Esophagus (tissue), 2 donors: ENCODE data around the gene ZNF224. TPM values are rescaled to one million over a fixed set of nuclear protein-coding genes. Genes with fewer than 3 reads are reported as not detected.

Source experiments
- H3K27ac ChIP-seq, 2 donors: one replicate each; pipeline ENCODE4 v1.5.1; 2013; ENCODE audit warnings: low read depth in 2 of 2, mild to moderate bottlenecking in 2 of 2, inconsistent platforms in 1 of 2, low read length in 1 of 2, moderate library complexity in 1 of 2
- H3K27me3 ChIP-seq, 2 donors: one replicate each; pipeline ENCODE4 v1.6.1; 2013; ENCODE audit warnings: low read length in 2 of 2, control low read depth in 1 of 2, mild to moderate bottlenecking in 1 of 2; ENCODE audit not compliant: insufficient read depth in 2 of 2, control insufficient read depth in 1 of 2
- H3K36me3 ChIP-seq, 2 donors: one replicate each; pipeline ENCODE4 v1.6.1; 2013; ENCODE audit warnings: low read length in 1 of 2; ENCODE audit not compliant: control insufficient read depth in 2 of 2, insufficient read depth in 2 of 2
- H3K4me1 ChIP-seq, 2 donors: one replicate each; pipeline ENCODE4 v1.6.1; 2013; ENCODE audit warnings: low read length in 1 of 2; ENCODE audit not compliant: control insufficient read depth in 2 of 2, insufficient read depth in 2 of 2
- H3K4me3 ChIP-seq, 2 donors: one replicate each; pipeline ENCODE4 v1.5.1; 2013; ENCODE audit warnings: low read length in 2 of 2, mild to moderate bottlenecking in 2 of 2, low read depth in 1 of 2, moderate library complexity in 1 of 2
- H3K9me3 ChIP-seq, 2 donors: one replicate each; pipeline ENCODE4 v1.6.1; 2013; ENCODE audit warnings: mild to moderate bottlenecking in 2 of 2, low read depth in 1 of 2, low read length in 1 of 2, moderate library complexity in 1 of 2; ENCODE audit not compliant: control insufficient read depth in 2 of 2, insufficient read depth in 1 of 2
- WGBS, 2 donors: extraction: QIAGEN DNeasy Blood & Tissue Kit; methylation state at CpG; one replicate each; pipeline ENCODE4 v1.1.7; 2013; 5-methylcytosine and 5-hydroxymethylcytosine counted together
- polyA plus RNA-seq, 2 donors: library from polyadenylated mRNA; stranded (reverse); fragments of 200-250 nt; gene quantifications; one replicate each; pipeline ENCODE4 v1.2.3, GENCODE V29; 2013
- donor health status: healthy with polysubstance abuse.
- donor health status: Bipolar disorder and iron deficiency.

The ZNF224 gene
- polyA plus RNA-seq, 2 donors = 6.6 to 10.6 TPM

GRCh38 chr19:44071824-44072542, 22.2 kb upstream of the ZNF224 start, which contains the start of gene ZNF284:
TSS of gene ZNF284 (plus strand) at chr19:44072159. CDS start at chr19:44076390, 4,231 bp downstream.
- Histone ChIP-seq H3K27ac (peak within 1 kb of the TSS; percentile 9 to 68), H3K4me1 (no peaks in the 10 kb centered on the region), H3K27me3 (no peaks in the 10 kb centered on the region), H3K4me3 (peak within 1 kb of the TSS; percentile 63 to 82), H3K36me3 (peaks cover 0 to under 1% of the 10 kb centered on the region in 2 donors), H3K9me3 (peaks cover 0 to 2% of the 10 kb centered on the region in 2 donors)
- WGBS, 2 donors = 1% methylated on average over 40 of the region's 40 CpGs

GRCh38 chr19:44072543-44073401, 21.4 kb upstream of the ZNF224 start:
- 18% methylated on average over 18 of the region's 18 CpGs for WGBS, 2 donors
- Histone ChIP-seq H3K9me3 (no peaks in the 10 kb centered on the region), H3K4me3 (peak overlapping the region; percentile 63 to 82), H3K27ac (no peak overlapping the region), H3K36me3 (peaks cover 0 to 2% of the 10 kb centered on the region in 2 donors), H3K27me3 (no peaks in the 10 kb centered on the region), H3K4me1 (no peaks in the 10 kb centered on the region)

DNA sequence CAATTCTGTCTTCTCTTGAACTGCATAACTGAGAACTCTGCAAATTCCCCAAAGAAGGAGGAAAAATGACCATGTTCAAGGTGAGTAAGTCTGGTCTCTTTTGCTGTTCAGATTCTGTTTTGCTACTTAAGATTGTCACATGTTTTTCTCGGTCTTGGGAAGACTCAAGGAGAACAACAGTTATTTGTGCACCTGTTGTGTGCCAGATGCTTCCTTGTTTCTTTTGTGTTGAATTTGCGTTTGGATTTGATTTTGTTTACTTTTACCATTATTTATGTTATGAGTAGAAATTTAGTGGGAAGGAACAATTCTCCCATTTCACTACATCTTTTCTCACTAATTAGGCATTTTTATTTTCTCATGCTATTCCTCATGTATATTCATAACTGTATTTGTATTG, 17.8 kb upstream of the ZNF224 start:
- Histone ChIP-seq H3K27ac (no peak overlapping the region), H3K27me3 (no peaks in the 10 kb centered on the region), H3K4me3 (no peak overlapping the region), H3K9me3 (no peaks in the 10 kb centered on the region), H3K36me3 (peaks cover 0 to 2% of the 10 kb centered on the region in 2 donors), H3K4me1 (no peaks in the 10 kb centered on the region)
- WGBS, 2 donors = 82 to 94% methylated on average over 2 of the region's 2 CpGs

DNA sequence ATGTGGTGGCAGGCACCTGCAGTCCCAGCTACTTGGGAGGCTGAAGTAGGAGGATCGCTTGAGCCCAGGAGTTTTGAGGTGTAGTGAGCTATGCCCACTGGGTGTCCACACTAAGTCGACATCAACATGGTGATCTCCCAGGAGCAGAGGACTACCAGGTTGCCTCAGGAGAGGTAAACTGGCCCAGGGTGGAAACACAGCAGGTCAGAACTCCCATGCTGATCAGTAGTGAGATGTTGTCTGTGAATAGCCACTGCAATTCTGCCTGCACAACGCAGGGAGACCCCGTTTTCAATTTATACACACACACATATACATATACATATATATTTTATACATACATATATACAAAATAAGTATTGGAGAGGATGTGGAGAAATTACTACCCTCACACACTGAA, 2.1 kb upstream of the ZNF224 start:
- 66 to 71% methylated on average over 4 of the region's 4 CpGs for WGBS, 2 donors
- Histone ChIP-seq H3K27ac (no peak overlapping the region), H3K4me3 (no peak overlapping the region), H3K27me3 (no peaks in the 10 kb centered on the region), H3K9me3 (no peaks in the 10 kb centered on the region), H3K36me3 (peaks cover 0 to 2% of the 10 kb centered on the region in 2 donors), H3K4me1 (no peaks in the 10 kb centered on the region)

- peak overlapping the region in 1 of 2 donors; percentile 3 for H3K4me3 ChIP-seq
- H3K27me3 ChIP-seq = no peaks in the 10 kb centered on the region
- peaks cover 0 to 3% of the 10 kb centered on the region in 2 donors for H3K4me1 ChIP-seq
- peaks cover 6 to 10% of the 10 kb centered on the region in 2 donors for H3K36me3 ChIP-seq
- H3K27ac ChIP-seq = no peak overlapping the region
- 96 to 98% methylated on average over 3 of the region's 3 CpGs for WGBS, 2 donors
- peaks cover 5 to 24% of the 10 kb centered on the region in 2 donors for H3K9me3 ChIP-seq
Observed at GRCh38 chr19:44107751-44108150, 13.6 kb downstream of the ZNF224 start.

DNA sequence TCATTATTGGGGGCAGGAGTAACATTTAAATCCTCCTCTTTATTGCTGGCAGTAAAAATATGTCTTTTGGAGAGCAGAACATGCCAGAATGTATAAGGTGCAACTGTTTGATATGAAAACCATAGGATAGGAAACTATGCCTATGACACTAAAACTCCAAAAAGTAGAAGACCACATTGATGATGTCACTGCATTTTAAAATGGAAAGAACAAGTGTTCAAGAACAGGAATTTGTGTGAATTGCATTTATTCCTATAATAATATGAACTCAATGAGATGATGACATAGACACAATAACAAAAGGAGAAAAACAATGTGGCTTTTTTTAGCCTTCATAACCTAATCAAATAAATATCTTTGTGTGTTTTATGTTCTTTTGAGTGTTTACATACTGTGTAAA, 15.3 kb downstream of the ZNF224 start:
- H3K9me3 ChIP-seq = peaks cover 5 to 24% of the 10 kb centered on the region in 2 donors

DNA sequence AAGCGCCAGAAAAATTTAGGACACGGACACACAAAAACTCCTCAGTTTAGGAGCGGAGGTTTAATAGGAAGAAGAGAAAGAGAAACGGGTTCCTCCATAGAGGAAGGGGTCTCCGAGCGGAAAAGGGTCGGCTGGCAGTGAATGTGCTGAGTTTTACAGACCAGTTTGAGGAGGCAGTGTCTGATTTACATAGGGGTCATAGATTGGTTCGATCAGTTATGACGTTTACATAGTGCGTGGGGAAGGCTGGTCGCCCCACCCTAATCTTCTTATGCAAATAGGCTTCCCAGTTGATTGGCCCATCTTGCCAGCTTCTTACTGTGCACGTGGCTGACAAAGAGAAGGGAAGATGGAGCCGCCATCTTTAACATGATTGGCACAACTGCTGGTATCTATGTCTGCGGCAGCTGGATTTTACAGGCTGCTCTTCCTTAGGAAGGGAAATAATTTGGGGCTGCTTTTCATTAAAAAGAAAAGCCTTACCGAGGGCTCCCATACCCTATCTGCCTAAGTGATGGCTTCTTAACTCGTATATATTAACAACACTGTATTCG, 17.8 kb downstream of the ZNF224 start:
- H3K9me3 ChIP-seq = peaks cover 5 to 13% of the 10 kb centered on the region in 2 donors
- H3K4me3 ChIP-seq = peak overlapping the region in 1 of 2 donors; percentile 96

More for the DNA sequence above, 15.3 kb downstream of the ZNF224 start:
- no peak overlapping the region for H3K4me3 ChIP-seq
- peaks cover 6 to 7% of the 10 kb centered on the region in 2 donors for H3K36me3 ChIP-seq
- H3K4me1 ChIP-seq = peaks cover 3% of the 10 kb centered on the region in 2 donors
- no peaks in the 10 kb centered on the region for H3K27me3 ChIP-seq
- H3K27ac ChIP-seq = no peak overlapping the region

GRCh38 chr19:44112802-44113137, 18.6 kb downstream of the ZNF224 start:
- H3K27ac ChIP-seq = peak overlapping the region; percentile 6 to 68

More for the DNA sequence above, 17.8 kb downstream of the ZNF224 start:
- H3K27me3 ChIP-seq = no peaks in the 10 kb centered on the region
- no peak overlapping the region for H3K27ac ChIP-seq
- H3K4me1 ChIP-seq = peaks cover 3% of the 10 kb centered on the region in 2 donors
- H3K36me3 ChIP-seq = peaks cover 0 to 4% of the 10 kb centered on the region in 2 donors
- 19 to 29% methylated on average over 17 of the region's 17 CpGs for WGBS, 2 donors

DNA sequence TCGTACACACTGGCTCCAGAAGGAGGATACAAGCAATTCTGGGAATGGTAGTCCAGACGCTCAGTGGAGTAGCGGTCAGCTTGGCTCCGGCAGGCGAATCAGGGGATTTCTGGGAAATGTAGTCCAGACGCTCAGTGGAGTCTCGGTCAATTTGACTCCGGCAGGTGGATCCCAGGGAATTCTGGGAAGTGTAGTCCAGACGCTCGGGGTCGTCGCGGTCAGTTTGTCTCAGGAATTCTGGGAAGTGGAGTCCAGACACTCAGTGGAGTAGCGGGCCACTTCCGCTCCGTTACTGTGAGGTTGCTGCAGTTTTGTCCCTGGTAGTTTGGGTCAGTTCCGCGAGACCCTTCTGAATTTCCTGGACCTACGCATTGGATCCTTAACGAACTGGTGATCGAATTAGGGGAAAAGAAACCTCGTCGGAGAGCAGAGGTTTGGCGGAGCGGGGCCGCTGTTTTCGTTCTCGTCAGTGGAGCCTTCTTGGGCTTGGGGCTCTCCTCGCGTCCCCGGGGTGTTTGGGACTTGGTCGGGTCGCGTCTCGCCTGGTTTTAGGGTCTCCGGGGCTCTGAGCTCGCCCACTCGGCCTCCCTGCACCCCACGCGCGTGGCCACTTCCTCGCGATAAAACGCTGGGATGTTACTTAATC, 19.1 kb downstream of the ZNF224 start, which contains the start of gene ZNF225:
Gene ZNF225 (plus strand): TSS at position 262 of the 646 bp plus-strand sequence. CDS start 2,429 bp downstream, outside the sequence.
- peaks cover 3% of the 10 kb centered on the region in 2 donors for H3K4me1 ChIP-seq
- WGBS, 2 donors = 0% methylated on average over 44 of the region's 44 CpGs
- peak within 1 kb of the TSS; percentile 11 to 87 for H3K27ac ChIP-seq
- H3K9me3 ChIP-seq = peaks cover 0 to 3% of the 10 kb centered on the region in 2 donors
- H3K4me3 ChIP-seq = peak within 1 kb of the TSS; percentile 95 to 96
- H3K36me3 ChIP-seq = peaks cover 0 to 5% of the 10 kb centered on the region in 2 donors
- no peaks in the 10 kb centered on the region for H3K27me3 ChIP-seq

More at GRCh38 chr19:44112802-44113137, 18.6 kb downstream of the ZNF224 start:
- H3K4me3 ChIP-seq = peak overlapping the region; percentile 95 to 96
- no peaks in the 10 kb centered on the region for H3K27me3 ChIP-seq
- peaks cover 0 to 2% of the 10 kb centered on the region in 2 donors for H3K36me3 ChIP-seq
- WGBS, 2 donors = 0 to 1% methylated on average over 11 of the region's 11 CpGs
- peaks cover 3 to 6% of the 10 kb centered on the region in 2 donors for H3K9me3 ChIP-seq
- peaks cover 3% of the 10 kb centered on the region in 2 donors for H3K4me1 ChIP-seq
